ENCODE measurements around the gene ALKBH6. TPM values are rescaled to one million over a fixed set of nuclear protein-coding genes. Genes with fewer than 3 reads are reported as not detected.

The ALKBH6 gene
- total and polyA plus RNA-seq, 9 of the 15 experiments (the other 6 are each of a cell fraction or from before 2014, with no cell fraction given), result 0.67 to 62.0 (median 34.5) TPM

- TF ChIP-seq CUX1 (CRISPR knock-in tag; IDR thresholded peaks at IDR 0.05) (no peak), EP300 (IDR thresholded peaks at IDR 0.05; ENCODE audit: low read length) (peak; percentile 7; the same call in 1 of the 2 replicates), XRCC5 (IDR thresholded peaks at IDR 0.05; ENCODE audit: low read depth, low read length) (peak; percentile 12), BACH1 (tag; IDR thresholded peaks at IDR 0.05) (no peak), SIRT6 (IDR thresholded peaks at IDR 0.05; ENCODE audit: low read depth, low read length) (no peak), ZNF41 (CRISPR knock-in tag; conservative IDR thresholded peaks at IDR 0.05) (no peak), BRCA1 (IDR thresholded peaks at IDR 0.05) (no peak), BRCA1 (CRISPR knock-in tag; IDR thresholded peaks at IDR 0.05) (no peak), TARDBP (IDR thresholded peaks at IDR 0.05) (peak; percentile 63; the same call in 1 of the 2 replicates), MAFF (IDR thresholded peaks at IDR 0.05; ENCODE audit: low read length) (no peak), ZNF766 (CRISPR knock-in tag; conservative IDR thresholded peaks at IDR 0.05) (peak; percentile 78), CHAMP1 (IDR thresholded peaks at IDR 0.05) (no peak), SMARCA4 (IDR thresholded peaks at IDR 0.05) (peak; percentile 47; the same call in 1 of the 2 replicates), SRSF3 (IDR thresholded peaks at IDR 0.05; ENCODE audit: insufficient read depth, low read length) (no peak), ETV6 (IDR thresholded peaks at IDR 0.05; ENCODE audit: borderline replicate concordance in 1 of 2, low read depth in 2 of 2, low read length in 1 of 2) (no peak), ETV6 (CRISPR knock-in tag; IDR thresholded peaks at IDR 0.05; ENCODE audit: borderline replicate concordance) (0 out of 2 replicates have a peak, but pooled peaks have one; percentile 52), HIVEP1 (CRISPR knock-in tag; IDR thresholded peaks at IDR 0.05) (no peak), SLC30A9 (CRISPR knock-in tag; IDR thresholded peaks at IDR 0.05) (no peak), ZBTB5 (IDR thresholded peaks at IDR 0.05) (no peak), NR4A1 (CRISPR knock-in tag; IDR thresholded peaks at IDR 0.05) (no peak), NR4A1 (tag; IDR thresholded peaks at IDR 0.05) (peak; percentile 68; the same call in 1 of the 2 replicates), ZKSCAN3 (CRISPR knock-in tag; IDR thresholded peaks at IDR 0.05) (no peak)
These were observed 40.2 kb upstream of the ALKBH6 start, which contains the start of gene THAP8 (continued) for GRCh38 chr19:36054119-36054732.

All from K562 (cell line).